Lower lobe of right lung (tissue), 2 donors: Measurements from ENCODE around the gene SGMS1. TPM values are rescaled to one million over a fixed set of nuclear protein-coding genes. Genes with fewer than 3 reads are reported as not detected.
A peak's percentile ranks its signal among the peaks of the same experiment; 100 is the strongest.

Experiments used
- ATAC-seq, 2 donors: fragments of 200-7000 bp; cut with Tn5 transposase; one replicate each; pipeline ENCODE4 v1.9.1; 2020 to 2022; ENCODE audit warnings: mild to moderate bottlenecking in 2 of 2, moderate library complexity in 2 of 2
- DNase-seq: peaks from one replicate; pipeline ENCODE4 v3.0.0-alpha.2; 2020
- H3K27ac ChIP-seq: fragments of 200-600 bp; one replicate; pipeline ENCODE4 v1.8.0; 2022
- H3K27me3 ChIP-seq: fragments of 200-600 bp; one replicate; pipeline ENCODE4 v1.8.0; 2022; ENCODE audit warnings: low read depth
- H3K36me3 ChIP-seq: fragments of 200-600 bp; one replicate; pipeline ENCODE4 v1.8.0; 2022; ENCODE audit warnings: mild to moderate bottlenecking
- H3K4me1 ChIP-seq: fragments of 200-600 bp; one replicate; pipeline ENCODE4 v1.8.0; 2022
- H3K4me3 ChIP-seq: fragments of 200-600 bp; one replicate; pipeline ENCODE4 v1.8.0; 2022; ENCODE audit warnings: mild to moderate bottlenecking
- H3K9me3 ChIP-seq: fragments of 200-600 bp; one replicate; pipeline ENCODE4 v1.8.0; 2022
- CTCF ChIP-seq: fragments of 200-600 bp; IDR thresholded peaks from one replicate; pipeline ENCODE4 v1.8.0; 2022; ENCODE audit warnings: antibody characterized with exemption, mild to moderate bottlenecking
- intact Hi-C: fragments of 100-400 bp; cut with DNase I; formaldehyde crosslinking; loops from one replicate; pipeline ENCODE4 v1.11.0; 2022
- total RNA-seq: library from RNA; stranded (reverse); fragmentation: NEBNext Ultra II Directional; extraction: Animal tissue kit (Norgen Biotek cat#: 25700); gene quantifications from one replicate; pipeline ENCODE4 v1.2.1, GENCODE V29; 2021
- donor health status: DM: no; HTN: yes; CAD: no; lungs with severe emphysema.

SGMS1 gene
- total RNA-seq, 1 donor from 2014 or later = 72.3 TPM

GRCh38 chr10:50610368-50610767, 13.4 kb downstream of the SGMS1 start:
- Histone ChIP-seq H3K27me3 (no peaks in the 10 kb centered on the region), H3K36me3 (no peaks in the 10 kb centered on the region), H3K4me3 (no peak overlapping the region), H3K27ac (no peak overlapping the region), H3K9me3 (no peaks in the 10 kb centered on the region), H3K4me1 (peaks cover 35% of the 10 kb centered on the region)
- ATAC-seq (no peak), DNase-seq (no peak)
- no peak for TF ChIP-seq CTCF
- intact Hi-C loops = no loop called here

GRCh38 chr10:50607356-50607925, 16.3 kb downstream of the SGMS1 start:
- Histone ChIP-seq H3K4me1 (peaks cover 57% of the 10 kb centered on the region), H3K36me3 (no peaks in the 10 kb centered on the region), H3K9me3 (no peaks in the 10 kb centered on the region), H3K27ac (no peak overlapping the region), H3K27me3 (no peaks in the 10 kb centered on the region), H3K4me3 (no peak overlapping the region)
- TF ChIP-seq CTCF = no peak
- ATAC-seq (no peak), DNase-seq (no peak)
- intact Hi-C loops = no loop called here

DNA sequence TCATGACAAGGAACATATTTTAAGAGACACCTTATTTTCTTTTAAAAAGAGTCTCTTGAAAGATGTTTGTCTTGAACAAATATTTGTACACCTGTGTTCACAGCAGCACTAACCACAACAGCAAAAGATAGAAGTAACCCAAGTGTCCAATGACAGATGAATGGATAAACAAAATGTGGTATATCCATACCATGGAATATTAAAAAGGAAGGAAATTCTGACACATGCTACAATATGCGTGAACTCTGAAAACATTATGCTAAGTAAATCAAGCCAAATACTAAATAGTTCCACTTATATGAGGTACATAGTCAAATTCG, 17.8 kb downstream of the SGMS1 start:
- Histone ChIP-seq H3K36me3 (no peaks in the 10 kb centered on the region), H3K4me1 (peaks cover 68% of the 10 kb centered on the region), H3K4me3 (no peak overlapping the region), H3K27ac (no peak overlapping the region), H3K27me3 (no peaks in the 10 kb centered on the region), H3K9me3 (no peaks in the 10 kb centered on the region)
- intact Hi-C loops = no loop called here
- DNase-seq (no peak), ATAC-seq (no peak)
- TF ChIP-seq CTCF = no peak

GRCh38 chr10:50605269-50605950, 18.3 kb downstream of the SGMS1 start:
- H3K4me3 ChIP-seq = no peak overlapping the region
- H3K4me1 ChIP-seq = peaks cover 73% of the 10 kb centered on the region
- no peaks in the 10 kb centered on the region for H3K27me3 ChIP-seq
- DNase-seq (no peak), ATAC-seq (peak; percentile 95 to 97)
- H3K9me3 ChIP-seq = no peaks in the 10 kb centered on the region
- no peaks in the 10 kb centered on the region for H3K36me3 ChIP-seq
- peak overlapping the region; percentile 59 for H3K27ac ChIP-seq
- intact Hi-C loops = no loop called here
- TF ChIP-seq CTCF = no peak

GRCh38 chr10:50604809-50605208, 18.9 kb downstream of the SGMS1 start:
- Histone ChIP-seq H3K9me3 (no peaks in the 10 kb centered on the region), H3K27me3 (no peaks in the 10 kb centered on the region), H3K4me3 (no peak overlapping the region), H3K4me1 (peaks cover 79% of the 10 kb centered on the region), H3K27ac (peak overlapping the region; percentile 59), H3K36me3 (no peaks in the 10 kb centered on the region)
- intact Hi-C loops = no loop called here
- DNase-seq (no peak), ATAC-seq (no peak)
- TF ChIP-seq CTCF = no peak
